ENCODE data around the gene SERPINE3. TPM values are rescaled to one million over a fixed set of nuclear protein-coding genes. Genes with fewer than 3 reads are reported as not detected.

SERPINE3 gene
- total RNA-seq, 4 donors from 2014 or later: 0.20 to 0.87 TPM; not detected in 2

DNA sequence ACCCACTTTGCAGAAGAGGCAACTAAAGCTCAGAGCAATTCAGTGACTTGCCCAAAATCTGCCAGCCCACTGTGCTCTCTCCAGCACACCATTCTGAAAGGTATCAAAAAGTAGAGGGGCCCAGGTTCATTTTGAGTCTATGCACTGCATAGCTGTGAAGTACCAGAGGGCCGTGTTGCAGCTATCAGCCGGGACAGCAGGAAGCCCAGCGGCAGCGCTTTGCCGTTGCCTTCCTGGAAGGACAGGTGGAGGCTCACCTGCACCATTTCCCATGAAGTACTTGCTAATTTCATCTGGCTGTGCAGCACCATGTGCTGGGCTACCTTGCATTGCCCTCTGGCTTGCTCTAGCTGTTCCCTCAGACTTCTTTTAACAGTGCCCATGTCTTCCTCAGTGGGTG is 2.7 kb upstream of the SERPINE3 start:
- Histone ChIP-seq H3K27me3 (no peaks in the 10 kb centered on the region), H3K4me3 (no peak overlapping the region), H3K4me1 (no peaks in the 10 kb centered on the region), H3K9me3 (no peaks in the 10 kb centered on the region), H3K36me3 (no peaks in the 10 kb centered on the region), H3K27ac (no peak overlapping the region)
- TF ChIP-seq EP300 (IDR thresholded peaks at IDR 0.05) (no peak), CTCF (IDR thresholded peaks at IDR 0.05) (no peak), POLR2A (IDR thresholded peaks at IDR 0.05) (no peak)
- 83 to 89% methylated on average over 5 of the region's 5 CpGs for WGBS, 2 donors
- no peak for DNase-seq (ENCODE audit: low spot score in 2 of 2)

- H3K4me3 ChIP-seq: no peak overlapping the region
- H3K27me3 ChIP-seq: no peaks in the 10 kb centered on the region
- H3K36me3 ChIP-seq: peaks cover 0 to 7% (median 0%) of the 10 kb centered on the region in 3 donors
- no peaks in the 10 kb centered on the region for H3K4me1 ChIP-seq
- WGBS, 2 donors: 73 to 80% methylated on average over 4 of the region's 4 CpGs
- TF ChIP-seq POLR2A (IDR thresholded peaks at IDR 0.05) (no peak), EP300 (IDR thresholded peaks at IDR 0.05) (no peak), CTCF (IDR thresholded peaks at IDR 0.05) (no peak)
- no peak overlapping the region for H3K27ac ChIP-seq
- DNase-seq (ENCODE audit: low spot score in 2 of 2): no peak
- no peaks in the 10 kb centered on the region for H3K9me3 ChIP-seq
Measured at GRCh38 chr13:51339952-51340732, 651 bp downstream of the SERPINE3 start.

- WGBS, 2 donors: 79 to 82% methylated on average over 2 of the region's 2 CpGs
- Histone ChIP-seq H3K36me3 (peaks cover 0 to 7% (median 0%) of the 10 kb centered on the region in 3 donors), H3K27ac (no peak overlapping the region)
Measured at GRCh38 chr13:51341232-51341631, 1.7 kb downstream of the SERPINE3 start.

GRCh38 chr13:51341791-51342190 is 2.3 kb downstream of the SERPINE3 start:
- H3K36me3 ChIP-seq: peaks cover 0 to 7% (median 0%) of the 10 kb centered on the region in 3 donors
- H3K27me3 ChIP-seq: no peaks in the 10 kb centered on the region
- WGBS, 2 donors: 98 to 99% methylated on average over 4 of the region's 4 CpGs
- no peak overlapping the region for H3K4me3 ChIP-seq
- no peak for DNase-seq (ENCODE audit: low spot score in 2 of 2)
- H3K27ac ChIP-seq: no peak overlapping the region
- H3K4me1 ChIP-seq: no peaks in the 10 kb centered on the region
- H3K9me3 ChIP-seq: no peaks in the 10 kb centered on the region
- TF ChIP-seq EP300 (IDR thresholded peaks at IDR 0.05): no peak
- TF ChIP-seq POLR2A (IDR thresholded peaks at IDR 0.05): no peak
- TF ChIP-seq CTCF (IDR thresholded peaks at IDR 0.05): no peak

More at GRCh38 chr13:51341232-51341631, 1.7 kb downstream of the SERPINE3 start:
- H3K4me3 ChIP-seq: no peak overlapping the region
- no peak for DNase-seq (ENCODE audit: low spot score in 2 of 2)
- no peaks in the 10 kb centered on the region for H3K4me1 ChIP-seq
- H3K9me3 ChIP-seq: no peaks in the 10 kb centered on the region
- TF ChIP-seq CTCF (IDR thresholded peaks at IDR 0.05): no peak
- no peak for TF ChIP-seq EP300 (IDR thresholded peaks at IDR 0.05)
- TF ChIP-seq POLR2A (IDR thresholded peaks at IDR 0.05): no peak
- no peaks in the 10 kb centered on the region for H3K27me3 ChIP-seq

- Histone ChIP-seq H3K9me3 (no peaks in the 10 kb centered on the region), H3K27me3 (no peaks in the 10 kb centered on the region), H3K27ac (no peak overlapping the region), H3K4me1 (no peaks in the 10 kb centered on the region), H3K4me3 (no peak overlapping the region), H3K36me3 (peaks cover 0 to 7% (median 0%) of the 10 kb centered on the region in 3 donors)
- TF ChIP-seq CTCF (IDR thresholded peaks at IDR 0.05) (no peak), EP300 (IDR thresholded peaks at IDR 0.05) (no peak), POLR2A (IDR thresholded peaks at IDR 0.05) (no peak)
- whole genome bisulfite sequencing, 2 donors: 60 to 65% methylated on average over 4 of the region's 4 CpGs
- no peak for DNase-seq (ENCODE audit: low spot score in 2 of 2)
Measured at GRCh38 chr13:51342706-51343105, 3.2 kb downstream of the SERPINE3 start.
